ENCODE data around the gene EWSR1.
"Not testable (repeated sequence)": the region's sequence is repeated elsewhere in the genome, so short reads cannot be mapped to it uniquely, and the experiment has no call there.

DNA sequence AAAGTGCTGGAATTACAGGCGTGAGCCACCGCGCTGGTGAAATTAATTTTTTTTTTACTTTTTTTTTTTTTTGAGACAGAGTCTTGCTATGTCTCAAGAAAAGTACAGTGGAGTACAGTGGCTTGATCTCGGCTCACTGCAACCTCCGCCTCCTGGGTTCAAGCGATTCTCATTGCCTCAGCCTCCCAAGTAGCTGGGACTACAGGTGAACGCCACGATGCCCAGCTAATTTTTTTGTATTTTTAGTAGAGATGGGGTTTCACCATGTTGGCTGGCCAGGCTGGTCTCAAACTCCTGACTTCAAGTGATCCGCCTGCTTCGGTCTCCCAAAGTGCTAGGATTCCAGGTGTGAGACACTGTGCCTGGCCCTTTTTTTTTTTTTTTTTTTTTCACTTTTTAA is 20.2 kb upstream of the EWSR1 start:
- not testable (repeated sequence) for TF ChIP-seq POLR2A (IDR thresholded peaks at IDR 0.05)
- TF ChIP-seq, protein P1, sequence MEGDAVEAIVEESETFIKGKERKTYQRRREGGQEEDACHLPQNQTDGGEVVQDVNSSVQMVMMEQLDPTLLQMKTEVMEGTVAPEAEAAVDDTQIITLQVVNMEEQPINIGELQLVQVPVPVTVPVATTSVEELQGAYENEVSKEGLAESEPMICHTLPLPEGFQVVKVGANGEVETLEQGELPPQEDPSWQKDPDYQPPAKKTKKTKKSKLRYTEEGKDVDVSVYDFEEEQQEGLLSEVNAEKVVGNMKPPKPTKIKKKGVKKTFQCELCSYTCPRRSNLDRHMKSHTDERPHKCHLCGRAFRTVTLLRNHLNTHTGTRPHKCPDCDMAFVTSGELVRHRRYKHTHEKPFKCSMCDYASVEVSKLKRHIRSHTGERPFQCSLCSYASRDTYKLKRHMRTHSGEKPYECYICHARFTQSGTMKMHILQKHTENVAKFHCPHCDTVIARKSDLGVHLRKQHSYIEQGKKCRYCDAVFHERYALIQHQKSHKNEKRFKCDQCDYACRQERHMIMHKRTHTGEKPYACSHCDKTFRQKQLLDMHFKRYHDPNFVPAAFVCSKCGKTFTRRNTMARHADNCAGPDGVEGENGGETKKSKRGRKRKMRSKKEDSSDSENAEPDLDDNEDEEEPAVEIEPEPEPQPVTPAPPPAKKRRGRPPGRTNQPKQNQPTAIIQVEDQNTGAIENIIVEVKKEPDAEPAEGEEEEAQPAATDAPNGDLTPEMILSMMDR (IDR thresholded peaks at IDR 0.05): not testable (repeated sequence)
